K562 (cell line): Measurements from ENCODE around the gene DPP8. TPM values are rescaled to one million over a fixed set of nuclear protein-coding genes. Genes with fewer than 3 reads are reported as not detected.

ENCODE experiments used
- ATAC-seq: fragments of 200-7000 bp; cut with Tn5 transposase; 3 replicates; pipeline ENCODE4 v1.9.1; 2020; ENCODE audit warnings: moderate library complexity
- BruUV-seq: library from RNA; stranded (reverse); fragments of 400-500 nt; replicated peaks from 2 replicates; lab custom pipeline; 2021; lab: Mats Ljungman, UMichigan
- CTCF ChIA-PET: fragments of 300-600 bp; formaldehyde crosslinking; extraction: SDS; loops from one replicate; lab custom pipeline; 2021; ENCODE audit warnings: low intra/inter-chr PET ratio; lab: Yijun Ruan, JAX
- POLR2A ChIA-PET: fragments of 300-600, 350-650 bp; sonication (Branson Sonifier 250); formaldehyde crosslinking; extraction: SDS; loops from one replicate; lab custom pipeline; 2021; ENCODE audit warnings: antibody characterized with exemption, inconsistent platforms; lab: Yijun Ruan, JAX
- DNase-seq, 4 experiments: peaks; one replicate each; pipeline versions ENCODE4 v3.0.0 to v3.0.0-alpha.2; 2011 to 2018; ENCODE audit warnings: low spot score in 3 of 4, mixed read lengths in 3 of 4; ENCODE audit errors: extremely low read depth in 1 of 4
- FAIRE-seq: peaks from 2 replicates; lab custom pipeline; 2011; peaks lifted over from hg19 to GRCh38; lab: Jason Lieb, UNC
- H2AFZ ChIP-seq: 2 replicates; pipeline ENCODE4 v1.6.0; 2011; ENCODE audit warnings: low read depth, low read length, control low read depth, inconsistent platforms
- H3K27ac ChIP-seq: fragments of 200-600 bp; 3 replicates; pipeline ENCODE4 v1.8.0; 2011; ENCODE audit warnings: low read depth, mild to moderate bottlenecking, control low read depth, inconsistent platforms, low read length, moderate library complexity, mixed read lengths; ENCODE audit errors: extremely low read depth
- H3K27me3 ChIP-seq, 2 experiments: fragments of 300-600 bp in 1 of 2; 2 replicates in 1 of 2; 3 replicates in 1 of 2; pipeline versions ENCODE4 v1.6.0 to v1.8.0; 2011; ENCODE audit warnings: inconsistent platforms in 2 of 2, low read length in 2 of 2, mild to moderate bottlenecking in 1 of 2, mixed read lengths in 1 of 2, moderate library complexity in 1 of 2; ENCODE audit not compliant: control insufficient read depth in 2 of 2, insufficient read depth in 2 of 2
- H3K36me3 ChIP-seq: fragments of 300-600 bp; 3 replicates; pipeline ENCODE4 v1.8.0; 2011; ENCODE audit warnings: mild to moderate bottlenecking, low read length, inconsistent platforms; ENCODE audit not compliant: control insufficient read depth, insufficient read depth
- H3K4me1 ChIP-seq, 2 experiments: fragments of 200-600 bp in 1 of 2; replicated peaks in 1 of 2; 2 replicates in 1 of 2; 3 replicates in 1 of 2; pipeline versions ENCODE4 v1.5.1 to v1.8.0; 2011; ENCODE audit warnings: inconsistent platforms in 2 of 2, low read length in 2 of 2, mild to moderate bottlenecking in 1 of 2, mixed read lengths in 1 of 2, moderate library complexity in 1 of 2; ENCODE audit not compliant: control insufficient read depth in 2 of 2, insufficient read depth in 2 of 2
- H3K4me2 ChIP-seq: 2 replicates; pipeline ENCODE4 v1.6.1; 2011; ENCODE audit warnings: low read length, control low read depth, inconsistent platforms, mixed read lengths; ENCODE audit not compliant: insufficient read depth
- H3K4me3 ChIP-seq: fragments of 200-600 bp; sonication (generic), shearing (Covaris generic); 2 replicates; pipeline ENCODE4 v1.5.1; 2016; ENCODE audit warnings: control low read depth, inconsistent platforms
- H3K79me2 ChIP-seq: fragments of 200-600 bp; 3 replicates; pipeline ENCODE4 v1.8.0; 2011; ENCODE audit warnings: low read length, inconsistent platforms; ENCODE audit not compliant: control insufficient read depth, insufficient read depth
- H3K9ac ChIP-seq, 2 experiments: 2 replicates each; pipeline versions ENCODE4 v1.6.0 to v1.6.1; 2011; ENCODE audit warnings: low read depth in 2 of 2, low read length in 2 of 2, control low read depth in 1 of 2, inconsistent platforms in 1 of 2, mild to moderate bottlenecking in 1 of 2, mixed read lengths in 1 of 2; ENCODE audit not compliant: insufficient read depth in 1 of 2
- H3K9me1 ChIP-seq: one replicate; pipeline ENCODE4 v1.6.0; 2011; ENCODE audit warnings: inconsistent platforms, mild to moderate bottlenecking, low read length, moderate library complexity; ENCODE audit not compliant: control insufficient read depth, insufficient read depth
- H3K9me3 ChIP-seq: replicated peaks from 2 replicates; pipeline ENCODE4 v1.5.1; 2011; ENCODE audit warnings: low read depth, low read length, inconsistent platforms; ENCODE audit not compliant: control insufficient read depth, insufficient read depth
- H4K20me1 ChIP-seq: replicated peaks from 2 replicates; pipeline ENCODE4 v1.6.1; 2011; ENCODE audit warnings: low read length, inconsistent platforms, mixed read lengths; ENCODE audit not compliant: control insufficient read depth, insufficient read depth
- CBX8 ChIP-seq: fragments of 200-600 bp; sonication (generic); IDR thresholded peaks from 2 replicates; pipeline ENCODE4 v1.6.1; 2012; ENCODE audit warnings: borderline replicate concordance, mixed run types, low read depth, mild to moderate bottlenecking, moderate library complexity, mixed read lengths, low read length, control low read depth, inconsistent platforms; ENCODE audit not compliant: poor library complexity, severe bottlenecking; ENCODE audit errors: extremely low read depth
- FOXM1 ChIP-seq, 2 experiments: fragments of 450-650 bp in 1 of 2; sonication (generic) in 1 of 2; formaldehyde crosslinking in 1 of 2; IDR thresholded peaks; 2 replicates each; pipeline versions ENCODE4 v1.6.1 to v1.9.0; 2017 to 2022; ENCODE audit warnings: low read depth in 2 of 2, mild to moderate bottlenecking in 2 of 2, missing genetic modification reagents in 1 of 2, moderate library complexity in 1 of 2
- MIER1 ChIP-seq: fragments of 450-650 bp; IDR thresholded peaks from 2 replicates; pipeline ENCODE4 v1.6.1; 2016; ENCODE audit warnings: antibody characterized with exemption, mild to moderate bottlenecking, low read depth
- POLR3G ChIP-seq: IDR thresholded peaks from 2 replicates; pipeline ENCODE4 v1.6.1; 2011; ENCODE audit not compliant: insufficient read length, insufficient replicate concordance; ENCODE audit errors: extremely low read depth
- RFX5 ChIP-seq: IDR thresholded peaks from 2 replicates; pipeline ENCODE4 v1.6.1; 2011; ENCODE audit warnings: low read depth, mild to moderate bottlenecking, improper control_type of control experiment, low read length
- TAF9B ChIP-seq: fragments of 450-650 bp; IDR thresholded peaks from 2 replicates; pipeline ENCODE4 v1.6.1; 2018; ENCODE audit warnings: mild to moderate bottlenecking; ENCODE audit not compliant: partially characterized antibody
- ZNF584 ChIP-seq: fragments of 200-800 bp; sonication (Bioruptor generic); IDR thresholded peaks from 2 replicates; pipeline ENCODE4 v1.6.1; 2016; ENCODE audit warnings: low read depth, mild to moderate bottlenecking, missing genetic modification characterization, missing compliant biosample characterization
- WGBS: fragments of 100-300 bp; shearing (Covaris generic); methylation state at CpG from one replicate; pipeline ENCODE4 v1.1.6; 2016; ENCODE audit warnings: low coverage, mixed read lengths; ENCODE audit not compliant: insufficient coverage; ENCODE audit errors: missing lambda C conversion rate; 5-methylcytosine and 5-hydroxymethylcytosine counted together
- in situ Hi-C: fragments of 300-500 bp; cut with MboI; formaldehyde crosslinking; loops from 4 replicates; pipeline ENCODE4 v1.15.0; 2018; ENCODE audit warnings: inconsistent platforms, mixed read lengths
- intact Hi-C: fragments of 100-400 bp; cut with micrococcal nuclease; formaldehyde crosslinking; loops from 2 replicates; pipeline ENCODE4 v1.14.2; 2022
- polyA plus RNA-seq, 8 experiments: library from polyadenylated mRNA; depleted of rRNA in 4 of 8; stranded (reverse) in 5 of 8; unstranded in 3 of 8; fragments of >200 nt; fragmentation: Nextera tagmentation in 2 of 8; fragmentation: Illumina TruSeq in 1 of 8; extraction: Ambion mirVana in 2 of 8; extraction: Trizol in 1 of 8; gene quantifications; 2 replicates each; pipeline versions ENCODE4 v1.2.1 to v1.2.3, GENCODE V29; 2011 to 2014; ENCODE audit warnings: inconsistent platforms in 1 of 8, missing spikeins in 1 of 8
- total RNA-seq, 7 experiments: library from RNA; depleted of rRNA in 6 of 7; stranded (reverse); fragments of >200 nt in 6 of 7; fragmentation: Illumina TruSeq in 2 of 7; extraction: Trizol in 2 of 7; gene quantifications; 2 replicates each; pipeline versions ENCODE4 v1.2.1 to v1.2.3, GENCODE V29; 2011 to 2021; ENCODE audit warnings: low replicate concordance in 1 of 7
- TF ChIP-seq, protein P1 (sequence below): fragments of 250-450 bp; sonication (Bioruptor Pico); IDR thresholded peaks from 2 replicates; pipeline ENCODE4 v1.8.0; 2022; ENCODE audit warnings: inconsistent platforms

DPP8 gene
- total and polyA plus RNA-seq, 9 of the 15 experiments (the other 6 are each of a cell fraction or from before 2014, with no cell fraction given), result 5.5 to 36.7 (median 20.7) TPM

GRCh38 chr15:65410972-65411371, 106.5 kb downstream of the DPP8 start:
- Histone ChIP-seq H3K79me2 (no peaks in the 10 kb centered on the region), H3K4me1 (peaks cover 9 to 15% of the 10 kb centered on the region in 2 experiments; a peak in 4 of 5 replicates), H4K20me1 (no peaks in the 10 kb centered on the region), H3K4me3 (no peak overlapping the region), H3K36me3 (no peaks in the 10 kb centered on the region), H3K9me1 (no peaks in the 10 kb centered on the region), H3K27ac (no peak overlapping the region), H3K9ac (no peak overlapping the region), H2AFZ (no peak overlapping the region), H3K27me3 (peaks cover 6 to 28% of the 10 kb centered on the region in 2 experiments; a peak in 3 of 5 replicates), H3K9me3 (no peaks in the 10 kb centered on the region), H3K4me2 (no peak overlapping the region)
- FAIRE-seq (no peak), ATAC-seq (no peak), DNase-seq (no peak)
- intact Hi-C loops, result no loop called here
- TF ChIP-seq FOXM1 (IDR thresholded peaks at IDR 0.05; ENCODE audit: low read depth), result no peak
- no peak for TF ChIP-seq FOXM1 (CRISPR knock-in tag; IDR thresholded peaks at IDR 0.05; ENCODE audit: low read depth)
- TF ChIP-seq TAF9B, result no peak
- no peak for TF ChIP-seq MIER1
- no peak for TF ChIP-seq CBX8
- no peak for TF ChIP-seq POLR3G
- BruUV-seq, result no TSS peak
- WGBS, result 7% methylated on average over 10 of the region's 10 CpGs
- ChIA-PET POLR2A (interaction anchor here (0.9 to 1.8 kb wide), 3 partner anchors 11 to 106 kb away, joined by 3 to 11 read pairs (median 3); partner anchors contain the start of gene RNU5B-1), CTCF (no interaction called here)
- in situ Hi-C loops, result no loop called here

DNA sequence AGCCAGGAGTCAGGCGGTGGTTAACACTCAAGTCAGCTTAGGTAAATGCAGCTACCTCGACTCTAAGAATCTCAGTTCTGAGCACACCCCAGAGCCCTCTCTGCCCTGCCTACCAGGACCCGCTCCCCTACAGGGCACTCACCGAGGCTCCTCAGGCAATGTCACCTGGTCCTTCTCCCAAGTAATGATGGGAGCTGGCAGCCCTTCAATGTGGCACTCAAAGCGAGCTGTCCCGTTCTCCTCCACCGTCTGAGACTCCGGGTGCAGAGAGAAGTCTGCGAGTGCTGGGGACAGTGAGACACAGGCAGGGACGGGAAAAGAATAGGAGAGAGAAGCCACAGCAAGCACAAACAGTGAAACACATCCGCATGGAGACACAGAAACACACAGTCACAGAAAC, 107.5 kb downstream of the DPP8 start:
- no peak for TF ChIP-seq ZNF584 (CRISPR knock-in tag)
- TF ChIP-seq FOXM1 (IDR thresholded peaks at IDR 0.05; ENCODE audit: low read depth), result no peak
- TF ChIP-seq FOXM1 (CRISPR knock-in tag; IDR thresholded peaks at IDR 0.05; ENCODE audit: low read depth), result no peak
- TF ChIP-seq RFX5, result no peak
- TF ChIP-seq, protein P1, sequence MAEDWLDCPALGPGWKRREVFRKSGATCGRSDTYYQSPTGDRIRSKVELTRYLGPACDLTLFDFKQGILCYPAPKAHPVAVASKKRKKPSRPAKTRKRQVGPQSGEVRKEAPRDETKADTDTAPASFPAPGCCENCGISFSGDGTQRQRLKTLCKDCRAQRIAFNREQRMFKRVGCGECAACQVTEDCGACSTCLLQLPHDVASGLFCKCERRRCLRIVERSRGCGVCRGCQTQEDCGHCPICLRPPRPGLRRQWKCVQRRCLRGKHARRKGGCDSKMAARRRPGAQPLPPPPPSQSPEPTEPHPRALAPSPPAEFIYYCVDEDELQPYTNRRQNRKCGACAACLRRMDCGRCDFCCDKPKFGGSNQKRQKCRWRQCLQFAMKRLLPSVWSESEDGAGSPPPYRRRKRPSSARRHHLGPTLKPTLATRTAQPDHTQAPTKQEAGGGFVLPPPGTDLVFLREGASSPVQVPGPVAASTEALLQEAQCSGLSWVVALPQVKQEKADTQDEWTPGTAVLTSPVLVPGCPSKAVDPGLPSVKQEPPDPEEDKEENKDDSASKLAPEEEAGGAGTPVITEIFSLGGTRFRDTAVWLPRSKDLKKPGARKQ (CRISPR knock-in tag), result no peak
- peak; percentile 17; the same call in 2 of the 3 replicates for ATAC-seq
- ChIA-PET POLR2A (interaction anchor here (0.6 to 1.8 kb wide), 5 partner anchors 9 to 105 kb away, joined by 3 to 11 read pairs (median 3); partner anchors contain the start of gene RNU5B-1), CTCF (no interaction called here)
- Histone ChIP-seq H3K79me2 (no peaks in the 10 kb centered on the region), H3K36me3 (no peaks in the 10 kb centered on the region), H3K27me3 (peaks cover 6 to 28% of the 10 kb centered on the region in 2 experiments; a peak in 3 of 5 replicates), H3K4me3 (no peak overlapping the region), H2AFZ (no peak overlapping the region), H3K9me1 (no peaks in the 10 kb centered on the region), H3K4me2 (no peak overlapping the region), H3K9ac (no peak overlapping the region), H3K9me3 (no peaks in the 10 kb centered on the region), H4K20me1 (no peaks in the 10 kb centered on the region), H3K27ac (no peak overlapping the region), H3K4me1 (peaks cover 7 to 15% of the 10 kb centered on the region in 2 experiments; a peak in 4 of 5 replicates)
- no TSS peak for BruUV-seq
- WGBS, result 3% methylated on average over 11 of the region's 11 CpGs
- intact Hi-C loops, result no loop called here
- in situ Hi-C loops, result no loop called here
- no peak for FAIRE-seq
- no peak for DNase-seq
